HG03064 (cell line): ENCODE data around the gene SNTG2.

Experiments
- ATAC-seq: cut with Tn5 transposase; IDR thresholded peaks from one replicate; pipeline ENCODE4 v1.9.1; 2021; ENCODE audit warnings: low read depth; ENCODE audit not compliant: unreplicated experiment

The SNTG2 gene

GRCh38 chr2:1256632-1257324 lies 306.1 kb downstream of the SNTG2 start:
- ATAC-seq = no peak

GRCh38 chr2:1257334-1257733 lies 306.7 kb downstream of the SNTG2 start:
- no peak for ATAC-seq

GRCh38 chr2:1259746-1260145 lies 309.1 kb downstream of the SNTG2 start:
- ATAC-seq = no peak

DNA sequence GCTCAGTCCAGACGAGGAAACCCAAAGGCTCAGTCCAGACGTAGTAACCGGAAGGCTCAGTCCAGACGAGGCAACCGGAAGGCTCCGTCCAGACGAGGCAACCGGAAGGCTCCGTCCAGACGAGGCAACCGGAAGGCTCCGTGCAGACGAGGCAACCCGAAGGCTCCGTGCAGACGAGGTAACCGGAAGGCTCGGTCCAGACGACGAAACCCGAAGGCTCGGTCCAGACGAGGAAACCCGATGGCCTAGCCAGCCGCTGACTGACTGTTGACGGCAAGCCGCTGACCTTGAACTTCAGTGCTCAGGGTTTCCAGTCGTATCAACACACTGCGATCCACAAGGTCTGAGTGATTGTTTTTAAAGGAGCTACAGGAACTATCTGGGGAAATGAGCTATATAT lies 312.0 kb downstream of the SNTG2 start:
- no peak for ATAC-seq

DNA sequence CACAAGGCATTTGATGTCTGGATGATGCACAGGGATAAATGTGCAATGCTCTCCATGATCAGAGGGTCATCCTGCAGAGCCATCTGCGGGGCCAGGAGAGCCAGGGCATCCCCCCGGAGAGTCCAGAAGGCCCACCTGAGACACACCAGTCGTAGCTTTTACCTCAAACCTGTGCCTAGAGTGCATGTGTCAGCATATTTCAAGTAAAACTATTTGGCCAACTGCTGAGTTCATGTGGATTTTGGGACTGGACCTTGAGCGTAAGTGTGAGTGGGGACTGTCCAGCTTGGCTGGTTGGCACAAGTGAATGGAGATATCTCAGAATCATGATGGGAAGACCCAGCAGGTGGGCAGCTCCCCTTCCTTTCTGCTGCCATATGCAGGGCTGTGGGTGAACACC lies 314.8 kb downstream of the SNTG2 start:
- ATAC-seq = no peak

DNA sequence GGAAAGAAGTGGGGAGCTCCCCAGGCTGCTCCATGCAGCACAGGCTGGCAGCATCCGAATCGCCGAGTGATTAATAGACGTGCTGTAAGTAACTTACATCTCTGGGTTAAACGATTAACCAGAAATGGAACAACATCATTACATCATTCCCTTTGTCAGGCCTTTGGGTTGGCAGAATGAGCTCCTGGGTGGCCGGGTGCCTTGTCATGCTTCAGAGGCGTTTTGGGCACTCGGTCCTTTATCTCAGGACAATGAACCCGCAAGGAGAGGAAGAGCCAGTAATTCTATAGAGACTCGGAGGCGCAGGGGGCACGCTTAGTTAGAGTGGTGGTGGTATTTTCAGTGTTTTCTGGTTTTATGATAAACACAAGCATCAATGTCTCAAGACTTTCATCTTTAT lies 315.7 kb downstream of the SNTG2 start:
- ATAC-seq = no peak

GRCh38 chr2:1268034-1268433 lies 317.4 kb downstream of the SNTG2 start:
- ATAC-seq = no peak

GRCh38 chr2:1269812-1270211 lies 319.2 kb downstream of the SNTG2 start:
- no peak for ATAC-seq

DNA sequence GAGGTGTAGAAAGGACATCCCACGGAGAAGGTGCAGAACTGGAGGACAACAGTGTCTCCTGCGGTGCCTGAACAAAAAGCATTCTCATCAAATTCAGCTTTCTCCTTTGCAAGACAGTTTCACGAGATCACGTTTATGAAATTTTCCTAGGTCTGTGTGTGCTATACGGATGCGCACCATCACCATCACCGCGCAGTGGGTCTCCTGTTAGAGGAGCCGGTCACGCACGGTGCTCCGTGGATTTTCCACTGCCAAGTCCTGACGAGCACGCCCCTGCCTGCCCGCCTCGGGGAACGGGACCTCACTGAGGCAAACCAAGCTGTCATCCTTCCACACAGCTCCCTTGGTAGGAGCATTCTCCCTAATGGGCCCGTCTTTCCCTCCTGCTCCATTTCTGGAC lies 322.2 kb downstream of the SNTG2 start:
- ATAC-seq = no peak

- ATAC-seq = no peak
These were observed 327.0 kb downstream of the SNTG2 start for GRCh38 chr2:1277634-1278033.

GRCh38 chr2:1278125-1278524 lies 327.5 kb downstream of the SNTG2 start:
- no peak for ATAC-seq

- ATAC-seq = no peak
These were observed 328.2 kb downstream of the SNTG2 start for GRCh38 chr2:1278861-1279260.

DNA sequence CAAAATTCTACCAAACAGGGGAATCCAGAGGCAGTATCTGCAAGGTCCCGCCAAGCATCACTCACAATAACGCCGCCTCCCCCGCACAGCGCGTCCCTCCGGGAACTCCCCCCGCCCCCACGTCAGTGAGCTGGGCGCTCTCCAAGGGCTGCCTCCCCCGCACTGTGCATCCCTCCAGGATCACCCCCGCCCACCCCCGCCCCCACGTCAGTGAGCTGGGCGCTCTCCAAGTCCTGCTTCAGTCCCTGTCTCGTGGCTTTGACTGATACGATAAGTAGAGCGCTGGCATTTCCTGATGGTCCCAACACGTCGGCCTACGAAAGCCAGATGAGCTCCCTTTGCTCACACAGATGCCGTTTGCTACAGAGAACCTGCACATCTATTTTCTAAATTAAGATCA lies 331.9 kb downstream of the SNTG2 start:
- no peak for ATAC-seq

DNA sequence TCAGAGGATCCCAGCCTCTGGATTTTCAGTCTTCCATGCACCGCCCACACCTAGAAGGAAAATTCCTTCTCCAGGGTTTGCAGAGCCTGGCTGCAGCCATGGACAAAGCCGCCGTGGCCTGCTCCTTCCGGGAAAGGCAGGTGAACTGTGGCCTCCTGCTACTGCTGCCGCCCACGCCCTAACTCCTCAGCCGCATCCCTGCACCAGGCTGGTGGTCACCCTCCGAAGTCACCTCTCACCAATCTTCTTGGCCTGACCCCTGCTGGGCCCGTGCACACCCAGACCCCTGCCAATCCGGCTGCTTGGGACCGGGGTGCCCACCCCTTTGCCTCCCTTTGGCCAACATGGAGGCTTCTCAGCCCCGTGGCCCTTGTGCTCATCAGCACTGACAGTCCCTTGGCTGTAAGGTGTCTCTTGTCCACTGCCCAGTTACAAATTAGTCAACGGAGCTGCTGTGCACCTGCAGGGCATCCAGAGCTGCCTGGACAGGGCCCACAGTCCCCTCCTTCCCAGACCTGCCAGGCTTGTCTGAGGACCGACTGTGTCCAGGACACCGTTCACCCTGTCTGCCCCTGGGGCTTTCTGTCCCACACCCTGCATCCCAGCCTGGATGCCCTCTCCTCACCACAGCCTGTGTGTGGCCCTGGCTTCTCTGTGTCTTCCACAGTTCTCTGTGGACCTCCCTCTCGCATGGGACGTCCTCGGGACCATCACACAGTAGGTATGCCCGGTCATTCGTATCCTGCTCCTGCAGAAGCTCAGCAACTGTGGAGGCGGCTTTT lies 332.6 kb downstream of the SNTG2 start:
- no peak for ATAC-seq

DNA sequence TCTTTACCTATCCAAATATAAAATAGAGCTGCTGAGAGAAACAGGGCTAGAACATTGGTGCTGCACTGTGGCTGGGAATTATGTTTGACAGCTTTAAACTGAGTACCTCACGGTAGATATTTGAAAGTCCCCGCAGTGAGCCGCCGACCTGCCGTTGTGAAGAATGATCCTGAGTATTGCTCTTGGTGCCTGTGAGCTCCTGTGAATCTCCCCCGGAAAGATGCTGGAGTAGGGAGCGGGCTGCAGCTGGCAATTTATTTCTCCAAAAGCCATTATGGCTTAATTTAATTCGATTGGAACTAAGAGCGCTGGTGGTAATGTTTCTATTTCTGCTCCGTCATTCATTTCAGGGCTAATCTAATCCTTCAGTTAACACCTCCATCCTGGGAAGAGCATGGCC lies 333.2 kb downstream of the SNTG2 start:
- no peak for ATAC-seq

DNA sequence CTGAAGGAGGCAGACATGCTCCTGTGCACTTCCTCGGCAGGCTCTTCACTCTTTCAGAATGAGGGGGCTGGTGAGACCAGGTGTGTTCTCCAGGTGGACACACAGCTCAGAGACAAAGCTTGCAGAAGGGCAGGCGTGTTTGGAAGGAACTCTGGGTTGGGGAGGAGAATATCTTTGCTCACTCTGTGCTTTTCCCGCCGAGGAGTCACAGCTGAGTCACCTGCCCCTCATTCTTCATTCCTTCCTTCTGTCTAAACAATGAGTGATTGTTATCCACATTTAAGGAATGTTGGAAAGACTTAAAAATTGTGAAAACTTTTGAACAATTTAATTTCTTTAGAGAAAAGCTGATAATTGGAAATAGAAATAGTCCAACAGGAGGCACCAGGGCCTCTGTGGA lies 336.3 kb downstream of the SNTG2 start:
- no peak for ATAC-seq

- ATAC-seq = no peak
These were observed 336.8 kb downstream of the SNTG2 start for GRCh38 chr2:1287427-1287826.

DNA sequence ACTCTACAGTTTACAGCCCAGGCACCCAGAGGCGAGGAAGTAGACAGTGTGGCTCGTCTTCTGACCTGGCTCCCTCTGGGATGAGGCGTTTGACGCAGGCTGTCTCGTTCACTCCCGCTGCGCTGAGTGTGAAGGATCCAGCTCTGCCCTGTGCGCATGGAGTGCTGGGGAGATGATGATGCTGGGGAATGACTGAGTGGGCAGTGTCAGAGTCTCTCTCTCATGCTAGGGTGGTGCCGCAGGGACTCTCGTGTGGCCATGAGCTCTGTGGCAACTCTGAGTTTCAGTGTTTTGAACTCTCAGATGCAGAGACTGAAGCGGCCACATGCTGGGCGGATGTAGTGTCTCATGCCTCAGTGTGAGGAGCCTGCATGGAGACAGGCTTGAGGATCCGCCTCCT lies 344.3 kb downstream of the SNTG2 start:
- ATAC-seq = no peak

DNA sequence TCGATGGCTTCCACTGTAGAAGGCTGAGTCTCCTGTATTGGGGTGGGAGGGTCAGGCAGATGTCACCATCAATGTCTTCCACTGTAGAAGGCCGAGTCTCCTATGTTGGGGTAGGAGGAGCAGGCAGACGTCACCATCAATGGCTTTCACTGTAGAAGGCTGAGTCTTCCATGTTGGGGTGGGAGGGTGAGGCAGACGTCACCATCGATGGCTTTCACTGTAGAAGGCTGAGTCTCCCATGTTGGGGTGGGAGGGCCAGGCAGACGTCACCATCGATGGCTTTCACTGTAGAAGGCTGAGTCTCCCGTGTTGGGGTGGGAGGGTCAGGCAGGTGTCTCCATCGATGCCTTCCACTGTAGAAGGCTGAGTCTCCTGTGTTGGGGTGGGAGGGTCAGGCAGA lies 345.1 kb downstream of the SNTG2 start:
- no peak for ATAC-seq

- no peak for ATAC-seq
These were observed 346.9 kb downstream of the SNTG2 start for GRCh38 chr2:1297372-1298159.

GRCh38 chr2:1299043-1299442 lies 348.4 kb downstream of the SNTG2 start:
- no peak for ATAC-seq
